Keratinocyte (primary cell): Measurements from ENCODE around the gene NR5A1. TPM values are rescaled to one million over a fixed set of nuclear protein-coding genes. Genes with fewer than 3 reads are reported as not detected.

ENCODE experiments used
- DNase-seq: peaks from one replicate; pipeline ENCODE4 v3.0.0-alpha.2; 2011; ENCODE audit warnings: low read depth, missing footprints, low spot score
- FAIRE-seq: peaks from 2 replicates; lab custom pipeline; 2011; peaks lifted over from hg19 to GRCh38; lab: Jason Lieb, UNC
- H2AFZ ChIP-seq: 2 replicates; pipeline ENCODE4 v1.6.0; 2012; ENCODE audit warnings: low read length, control low read depth, inconsistent platforms; ENCODE audit not compliant: control insufficient read depth
- H3K27ac ChIP-seq: 2 replicates; pipeline ENCODE4 v1.5.1; 2011; ENCODE audit warnings: low read length; ENCODE audit not compliant: control insufficient read depth, insufficient read depth
- H3K27me3 ChIP-seq: 3 replicates; pipeline ENCODE4 v1.6.0; 2011; ENCODE audit warnings: low read length; ENCODE audit not compliant: control insufficient read depth, insufficient read depth; ENCODE audit errors: extremely low read depth
- H3K36me3 ChIP-seq, 2 experiments: 2 replicates in 1 of 2; 3 replicates in 1 of 2; pipeline ENCODE4 v1.5.1; 2011; ENCODE audit warnings: low read length in 2 of 2, mild to moderate bottlenecking in 1 of 2; ENCODE audit not compliant: control insufficient read depth in 2 of 2, insufficient read depth in 2 of 2; ENCODE audit errors: extremely low read depth in 1 of 2
- H3K4me1 ChIP-seq: 3 replicates; pipeline ENCODE4 v1.5.1; 2011; ENCODE audit warnings: low read length; ENCODE audit not compliant: control insufficient read depth, insufficient read depth; ENCODE audit errors: extremely low read depth
- H3K4me2 ChIP-seq: 3 replicates; pipeline ENCODE4 v1.6.0; 2011; ENCODE audit warnings: low read depth, low read length; ENCODE audit not compliant: control insufficient read depth, insufficient read depth; ENCODE audit errors: extremely low read depth
- H3K4me3 ChIP-seq, 3 experiments: fragments of 200-600 bp in 1 of 3; sonication (generic) in 1 of 3; 2 replicates in 2 of 3; 3 replicates in 1 of 3; pipeline ENCODE4 v1.5.1; 2011 to 2016; ENCODE audit warnings: low read length in 3 of 3, mild to moderate bottlenecking in 3 of 3, control low read depth in 2 of 3, inconsistent platforms in 1 of 3, low read depth in 1 of 3, mixed read lengths in 1 of 3, mixed run types in 1 of 3, moderate library complexity in 1 of 3; ENCODE audit not compliant: control insufficient read depth in 2 of 3, insufficient read depth in 2 of 3; ENCODE audit errors: extremely low read depth in 1 of 3
- H3K79me2 ChIP-seq: 2 replicates; pipeline ENCODE4 v1.6.0; 2012; ENCODE audit warnings: low read length; ENCODE audit not compliant: control insufficient read depth, insufficient read depth
- H3K9ac ChIP-seq: 3 replicates; pipeline ENCODE4 v1.6.0; 2011; ENCODE audit warnings: low read length; ENCODE audit not compliant: control insufficient read depth, insufficient read depth; ENCODE audit errors: extremely low read depth
- H3K9me1 ChIP-seq: 3 replicates; pipeline ENCODE4 v1.6.0; 2011; ENCODE audit warnings: low read length; ENCODE audit not compliant: control insufficient read depth, insufficient read depth; ENCODE audit errors: extremely low read depth
- H3K9me3 ChIP-seq: 2 replicates; pipeline ENCODE4 v1.5.1; 2012; ENCODE audit warnings: low read depth, low read length; ENCODE audit not compliant: control insufficient read depth
- H4K20me1 ChIP-seq: 3 replicates; pipeline ENCODE4 v1.6.0; 2011; ENCODE audit warnings: low read length; ENCODE audit not compliant: control insufficient read depth, insufficient read depth; ENCODE audit errors: extremely low read depth
- CTCF ChIP-seq, 3 experiments: IDR thresholded peaks in 1 of 3; conservative IDR thresholded peaks in 1 of 3; optimal IDR thresholded peaks in 1 of 3; 2 replicates in 2 of 3; 3 replicates in 1 of 3; pipeline versions ENCODE3 to v1.5.1; 2011; ENCODE audit warnings: low read length in 3 of 3, mild to moderate bottlenecking in 3 of 3, moderate library complexity in 2 of 3, control low read depth in 1 of 3, inconsistent platforms in 1 of 3; ENCODE audit not compliant: insufficient read depth in 2 of 3; ENCODE audit errors: extremely low read depth in 1 of 3
- EZH2 ChIP-seq: IDR thresholded peaks from one replicate; pipeline ENCODE4 v1.6.1; 2012; ENCODE audit warnings: inconsistent platforms, mild to moderate bottlenecking, low read length, moderate library complexity
- dilution Hi-C: fragments of 300-500 bp; cut with MboI; formaldehyde crosslinking; loops from one replicate; pipeline ENCODE4 v1.7.0; 2020; ENCODE audit warnings: low sequenced_read_pairs; ENCODE audit not compliant: extremely low pct_ligation_motif_present
- polyA plus RNA-seq, 5 experiments: library from polyadenylated mRNA; depleted of rRNA in 3 of 5; stranded (reverse) in 3 of 5; stranded (forward) in 1 of 5; unstranded in 1 of 5; fragments of >200 nt; gene quantifications; 1 replicate in 1 of 5; 2 replicates in 3 of 5; 3 replicates in 1 of 5; pipeline versions ENCODE4 v1.2.1 to v1.2.3, GENCODE V29; 2011 to 2012; ENCODE audit warnings: missing spikeins in 2 of 5, low read depth in 1 of 5, low replicate concordance in 1 of 5

NR5A1 gene
- polyA plus RNA-seq, 1 donor (not counting 4 experiments of a cell fraction or from before 2014, with no cell fraction given) = not detected

GRCh38 chr9:124481115-124481514, 26.1 kb downstream of the NR5A1 start:
- DNase-seq (no peak), FAIRE-seq (no peak)
- no peak for TF ChIP-seq EZH2
- no peak for TF ChIP-seq CTCF (optimal IDR thresholded peaks at IDR 0.05 in 1 of 3, IDR thresholded peaks at IDR 0.05 in 1 of 3, conservative IDR thresholded peaks at IDR 0.05 in 1 of 3; ENCODE audit: extremely low read depth in 1 of 3, insufficient read depth in 2 of 3, low read length in 3 of 3)
- peaks cover 44% of the 10 kb centered on the region for H3K27me3 ChIP-seq
- H3K9me3 ChIP-seq = no peaks in the 10 kb centered on the region
- no peak overlapping the region for H3K4me2 ChIP-seq
- no peak overlapping the region for H3K27ac ChIP-seq
- no peaks in the 10 kb centered on the region for H3K4me1 ChIP-seq
- no peaks in the 10 kb centered on the region for H3K79me2 ChIP-seq
- H3K4me3 ChIP-seq = no peak overlapping the region
- no peak overlapping the region for H3K9ac ChIP-seq
- no peaks in the 10 kb centered on the region for H3K36me3 ChIP-seq
- H4K20me1 ChIP-seq = peaks cover 2% of the 10 kb centered on the region
- H2AFZ ChIP-seq = no peak overlapping the region
- dilution Hi-C loops = no loop called here
- H3K9me1 ChIP-seq = no peaks in the 10 kb centered on the region

- H3K9ac ChIP-seq = no peak overlapping the region
- TF ChIP-seq CTCF (optimal IDR thresholded peaks at IDR 0.05 in 1 of 3, IDR thresholded peaks at IDR 0.05 in 1 of 3, conservative IDR thresholded peaks at IDR 0.05 in 1 of 3; ENCODE audit: extremely low read depth in 1 of 3, insufficient read depth in 2 of 3, low read length in 3 of 3) = peak; percentile 46 to 82 (median 71)
- no peak for TF ChIP-seq EZH2
- H3K79me2 ChIP-seq = no peaks in the 10 kb centered on the region
- H3K4me1 ChIP-seq = no peaks in the 10 kb centered on the region
- no peak overlapping the region for H3K27ac ChIP-seq
- dilution Hi-C loops = no loop called here
- no peaks in the 10 kb centered on the region for H3K9me3 ChIP-seq
- H2AFZ ChIP-seq = no peak overlapping the region
- no peak overlapping the region for H3K4me2 ChIP-seq
- H3K27me3 ChIP-seq = peaks cover 45% of the 10 kb centered on the region
- DNase-seq (no peak), FAIRE-seq (no peak)
- no peaks in the 10 kb centered on the region for H3K36me3 ChIP-seq
- peaks cover 2% of the 10 kb centered on the region for H4K20me1 ChIP-seq
- no peaks in the 10 kb centered on the region for H3K9me1 ChIP-seq
- no peak overlapping the region for H3K4me3 ChIP-seq
These were observed 26.6 kb downstream of the NR5A1 start for GRCh38 chr9:124480621-124480981.
